ENCODE data around the gene DENND1A.
"Not testable (repeated sequence)": the region's sequence is repeated elsewhere in the genome, so short reads cannot be mapped to it uniquely, and the experiment has no call there.

DENND1A gene

GRCh38 chr9:123341816-123342215 lies 588.1 kb downstream of the DENND1A start:
- no peak for DNase-seq (ENCODE audit: low read depth)

DNA sequence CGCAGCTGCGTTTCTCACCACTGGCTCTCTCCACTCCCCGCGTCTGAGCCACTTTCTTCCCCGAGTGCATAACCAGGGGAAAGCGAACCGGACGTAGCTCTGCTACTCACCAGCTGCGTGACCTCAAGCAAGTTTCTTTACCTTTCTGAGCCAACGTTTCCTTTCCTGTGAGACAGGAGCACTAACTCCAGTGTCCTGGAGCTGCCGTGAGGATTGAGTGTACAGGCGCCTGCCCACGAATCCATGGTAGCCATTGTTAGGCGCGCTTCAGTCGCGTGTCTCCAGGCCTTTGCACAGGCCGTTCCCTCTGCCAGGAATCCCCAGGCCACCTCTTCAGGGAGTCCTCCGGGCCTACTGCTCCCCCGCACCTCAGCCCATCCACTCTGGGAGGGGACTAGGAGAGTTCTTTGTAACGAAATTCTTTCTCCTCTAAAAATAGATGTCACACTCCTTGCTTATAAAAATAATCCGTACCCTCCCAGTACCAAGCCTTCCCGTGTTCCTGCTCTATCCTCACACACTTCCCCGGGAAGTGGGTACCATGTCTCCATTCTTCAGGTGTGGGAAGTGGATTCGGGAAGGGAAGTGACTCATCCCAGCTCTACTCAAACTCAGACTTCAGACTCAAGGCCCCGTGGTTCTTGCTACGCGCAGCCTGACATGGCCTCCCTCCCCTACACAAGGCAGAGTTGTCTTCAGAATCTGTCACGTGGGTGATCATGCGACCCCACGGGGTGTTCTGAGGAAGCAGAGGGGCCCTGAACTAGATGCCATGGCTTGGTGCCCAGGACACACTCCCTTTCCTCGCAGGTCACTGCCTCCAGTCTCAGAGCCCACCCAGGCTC lies 590.0 kb downstream of the DENND1A start:
- peak; percentile 29 for DNase-seq (ENCODE audit: low read depth)

DNA sequence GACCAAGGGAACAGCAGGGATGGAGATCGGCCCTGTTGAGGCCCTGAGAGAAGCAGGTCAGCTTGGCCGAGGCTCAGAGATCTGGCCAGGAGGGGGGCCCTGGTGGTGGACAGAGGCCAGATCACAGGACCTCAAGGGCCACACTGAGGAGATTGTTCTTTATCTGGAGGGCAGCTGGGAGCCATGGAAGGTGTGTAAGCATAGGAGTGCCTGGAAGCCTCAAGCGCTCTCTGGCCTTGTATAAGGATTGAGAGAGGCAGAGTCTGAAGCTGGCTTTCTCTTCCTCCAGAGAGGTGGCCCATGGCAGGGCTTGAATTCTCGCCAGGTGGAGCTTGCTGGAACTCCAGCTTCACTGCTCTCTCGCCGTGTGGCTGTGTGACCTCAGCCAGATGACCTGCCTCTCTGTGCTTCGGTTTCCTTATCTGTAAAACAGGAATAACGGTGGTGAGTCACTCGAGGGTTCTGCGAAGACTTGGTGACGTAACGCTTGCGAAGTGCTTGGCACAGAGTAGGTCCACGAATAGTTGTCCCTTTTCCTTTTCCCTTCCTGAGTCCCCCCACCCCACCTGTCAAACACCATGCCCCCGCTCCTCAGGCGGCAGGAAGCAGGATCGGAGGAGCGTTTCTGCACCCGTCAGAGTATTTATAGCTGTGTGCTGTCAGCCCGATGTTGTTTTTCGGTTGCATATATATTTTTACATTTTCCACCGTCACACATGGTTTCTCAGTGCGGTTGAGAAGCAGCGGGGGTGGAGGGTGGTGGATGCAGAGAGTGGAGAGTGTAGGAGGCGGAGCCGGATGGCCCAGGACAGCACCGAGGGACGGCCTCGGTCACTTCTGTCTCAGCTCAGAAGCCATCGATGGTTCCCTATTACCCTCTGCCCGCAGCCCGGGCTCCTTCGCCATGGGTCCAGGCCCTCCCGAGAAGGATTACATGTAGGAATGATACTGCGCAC lies 590.9 kb downstream of the DENND1A start:
- peak; percentile 41 for DNase-seq (ENCODE audit: low read depth)

DNA sequence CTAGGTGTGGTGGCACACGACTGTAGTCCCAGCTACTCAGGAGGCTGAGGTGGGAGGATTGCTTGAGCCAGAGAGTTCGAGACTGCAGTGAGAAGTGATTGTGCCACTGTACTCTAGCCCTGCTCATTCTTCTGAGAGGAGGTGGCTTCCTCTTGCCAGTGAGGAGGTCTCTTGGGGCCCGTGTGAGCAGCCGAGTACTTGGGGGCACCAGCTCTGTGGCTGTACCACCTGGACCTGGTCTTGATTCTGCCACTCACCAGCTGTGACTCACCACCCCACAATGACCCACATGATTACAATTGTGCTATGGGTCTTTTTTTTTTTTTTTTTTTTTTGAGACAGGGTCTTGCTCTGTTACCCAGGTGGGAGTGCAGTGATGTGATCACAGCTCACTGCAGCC lies 592.0 kb downstream of the DENND1A start:
- DNase-seq (ENCODE audit: low read depth), result no peak

DNA sequence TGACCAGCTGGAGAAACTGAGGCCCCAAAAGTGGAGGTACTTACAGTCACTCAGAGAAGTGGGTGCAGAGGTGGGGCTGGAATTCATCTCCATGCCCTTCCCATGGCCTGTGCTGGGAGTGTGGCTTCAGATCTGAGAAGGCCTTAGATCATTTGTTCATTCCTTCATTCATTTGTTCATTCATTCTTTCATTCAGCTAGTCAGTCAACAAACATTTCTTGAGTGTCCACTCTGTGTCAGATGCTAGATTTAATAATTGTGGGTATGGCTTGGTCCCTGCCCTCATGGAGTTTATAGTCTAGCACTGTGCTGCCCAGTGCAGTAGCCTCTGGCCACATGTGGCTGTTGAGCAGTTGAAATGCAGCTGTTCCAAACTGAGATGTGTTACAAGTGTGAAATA lies 593.0 kb downstream of the DENND1A start:
- DNase-seq (ENCODE audit: low read depth), result no peak

- DNase-seq (ENCODE audit: low read depth), result no peak
These were observed 593.5 kb downstream of the DENND1A start for GRCh38 chr9:123336449-123336848.

GRCh38 chr9:123335986-123336329 lies 594.0 kb downstream of the DENND1A start:
- no peak for DNase-seq (ENCODE audit: low read depth)

DNA sequence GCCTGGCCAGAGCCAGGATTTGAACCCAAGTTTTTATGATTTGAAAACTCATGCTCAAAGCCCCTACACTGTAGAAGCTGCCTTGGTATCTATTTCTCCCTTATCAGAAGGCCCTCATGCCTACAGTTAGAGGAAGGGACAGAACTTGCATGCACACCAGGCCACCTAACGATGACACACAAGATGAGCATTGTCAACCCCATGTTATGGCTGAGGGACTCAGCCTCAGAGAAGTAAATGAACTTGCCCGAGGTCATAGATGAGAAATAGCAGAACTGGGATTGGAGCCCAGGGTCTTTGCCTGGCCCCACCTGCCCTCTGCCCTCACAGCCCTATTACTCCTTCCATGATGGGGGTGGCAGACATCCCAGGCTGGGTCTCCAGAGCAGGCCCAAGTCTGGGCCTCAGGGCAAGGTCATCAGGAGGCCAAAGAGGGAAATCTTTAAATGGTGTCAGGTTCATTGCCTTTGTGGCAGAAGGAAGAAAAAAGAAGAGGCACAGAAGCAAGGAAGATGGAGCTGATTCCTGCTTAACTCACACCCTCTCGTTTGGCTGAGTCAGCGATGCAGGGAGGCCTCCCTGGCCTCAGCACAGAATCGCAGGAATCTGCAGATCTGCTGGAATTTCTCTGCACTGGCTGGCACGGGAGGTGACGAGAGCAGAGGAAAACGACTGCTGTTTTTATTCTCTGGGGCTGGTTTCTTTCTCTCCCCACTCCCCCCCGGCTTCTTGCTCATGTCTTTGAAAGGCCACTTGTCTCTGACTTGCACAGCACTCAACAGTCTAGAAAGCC lies 594.5 kb downstream of the DENND1A start:
- no peak for DNase-seq (ENCODE audit: low read depth)

DNA sequence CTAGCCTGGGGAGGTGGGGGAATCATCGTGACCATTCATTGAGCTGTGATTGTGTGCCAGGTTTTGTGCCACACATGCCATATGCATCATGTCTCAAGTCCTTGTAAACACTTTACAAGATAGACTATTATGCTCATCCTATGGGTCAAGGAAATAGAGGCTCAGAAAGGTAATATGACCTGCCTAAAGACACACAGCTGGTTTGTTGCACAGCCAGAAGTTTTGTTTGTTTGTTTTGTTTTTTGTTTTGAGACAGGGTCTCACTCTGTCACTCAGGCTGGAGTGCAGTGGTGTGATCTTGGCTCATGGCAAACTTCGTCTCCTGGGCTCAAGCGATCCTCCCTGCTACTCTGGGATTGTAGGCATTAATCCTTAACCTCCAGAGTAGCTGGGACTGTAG lies 595.3 kb downstream of the DENND1A start:
- no peak for DNase-seq (ENCODE audit: low read depth)

- not testable (repeated sequence) for DNase-seq (ENCODE audit: low read depth)
These were observed 596.8 kb downstream of the DENND1A start for GRCh38 chr9:123333058-123333669.

DNA sequence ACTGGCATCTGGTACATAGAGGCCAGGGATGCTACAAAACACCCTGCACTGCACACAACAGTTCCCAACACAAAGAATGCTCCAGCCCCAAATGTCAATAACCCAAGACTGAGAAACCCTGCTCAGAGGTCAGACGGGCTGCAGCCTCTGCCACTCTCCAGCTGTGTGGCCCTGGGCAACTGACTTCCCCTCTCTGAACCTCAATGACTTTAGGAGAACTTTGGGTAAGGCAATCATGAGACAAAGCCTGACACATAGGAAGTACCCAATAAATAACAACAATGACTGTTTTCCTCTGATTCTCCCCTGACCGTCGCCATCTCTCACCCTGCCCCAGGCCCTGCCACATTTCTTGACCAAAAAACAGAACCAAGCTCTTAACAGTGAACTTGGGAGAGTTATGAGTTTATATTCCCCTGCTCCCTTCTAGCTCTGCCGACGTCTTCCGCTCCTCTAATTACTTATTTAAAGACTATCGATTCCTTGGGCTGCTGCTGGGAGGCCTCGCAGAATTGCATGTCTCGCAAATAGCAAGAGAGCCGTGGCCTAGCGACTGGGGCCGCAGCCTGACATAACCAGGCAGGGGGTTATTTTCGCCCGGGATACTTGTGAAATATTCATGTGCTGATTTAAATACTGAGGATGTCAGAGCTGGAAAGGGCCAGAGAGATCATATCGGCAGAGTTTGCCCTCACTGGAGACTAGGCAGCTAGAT lies 598.4 kb downstream of the DENND1A start:
- no peak for DNase-seq (ENCODE audit: low read depth)

Data from activated gamma-delta T cell treated with anti-CD3 and anti-CD28 coated beads, Interleukin-2, amount 50 U/mL, for 16 hours (primary cell).